GM06990 (cell line): ENCODE data around the gene MTMR2.

ENCODE experiments used
- DNase-seq: peaks from one replicate; pipeline ENCODE4 v3.0.0-alpha.2; 2011; ENCODE audit not compliant: insufficient read length; ENCODE audit errors: extremely low read depth
- H3K27me3 ChIP-seq: replicated peaks from 2 replicates; pipeline ENCODE4 v1.6.0; 2011; ENCODE audit warnings: low read length; ENCODE audit not compliant: control insufficient read depth, insufficient read depth
- H3K36me3 ChIP-seq: 2 replicates; pipeline ENCODE4 v1.5.1; 2011; ENCODE audit warnings: low read length; ENCODE audit not compliant: control insufficient read depth, insufficient read depth
- H3K4me3 ChIP-seq: replicated peaks from 2 replicates; pipeline ENCODE4 v1.5.1; 2011; ENCODE audit warnings: low read depth, mild to moderate bottlenecking, control low read depth, low read length
- CTCF ChIP-seq: IDR thresholded peaks from 2 replicates; pipeline ENCODE4 v1.5.1; 2011; ENCODE audit warnings: low read length, control low read depth, mild to moderate bottlenecking, inconsistent platforms; ENCODE audit not compliant: insufficient read depth, poor library complexity, severe bottlenecking

The MTMR2 gene

GRCh38 chr11:95788921-95789505 lies 134.9 kb downstream of the MTMR2 start:
- no peak for DNase-seq
- peak; percentile 43 for TF ChIP-seq CTCF
- Histone ChIP-seq H3K27me3 (no peaks in the 10 kb centered on the region), H3K36me3 (no peaks in the 10 kb centered on the region; the same call in none of the 2 replicates), H3K4me3 (peak overlapping the region; percentile 93)
